IPS-20b (cell line): ENCODE measurements around the gene LYST.

ENCODE experiments used
- H3K27ac ChIP-seq: one replicate; pipeline ENCODE4 v1.5.1; 2013; ENCODE audit warnings: low read length
- H3K27me3 ChIP-seq: 2 replicates; pipeline ENCODE4 v1.6.1; 2013; ENCODE audit warnings: mild to moderate bottlenecking, low read length, inconsistent platforms; ENCODE audit not compliant: insufficient read depth
- H3K36me3 ChIP-seq: 2 replicates; pipeline ENCODE4 v1.6.1; 2013; ENCODE audit warnings: low read depth, mild to moderate bottlenecking, inconsistent platforms, low read length, moderate library complexity; ENCODE audit not compliant: insufficient read depth
- H3K4me1 ChIP-seq: 2 replicates; pipeline ENCODE4 v1.6.1; 2013; ENCODE audit warnings: mild to moderate bottlenecking, control low read depth, inconsistent platforms, low read length, moderate library complexity; ENCODE audit not compliant: insufficient read depth
- H3K4me3 ChIP-seq: 2 replicates; pipeline ENCODE4 v1.5.1; 2013; ENCODE audit warnings: mild to moderate bottlenecking, low read length, inconsistent platforms
- H3K9ac ChIP-seq: 2 replicates; pipeline ENCODE4 v1.6.1; 2013; ENCODE audit warnings: low read depth, mild to moderate bottlenecking, inconsistent platforms, low read length, moderate library complexity
- H3K9me3 ChIP-seq: 2 replicates; pipeline ENCODE4 v1.6.1; 2013; ENCODE audit warnings: mild to moderate bottlenecking, low read depth, low read length, inconsistent platforms; ENCODE audit not compliant: insufficient read depth

Gene LYST

GRCh38 chr1:235688096-235688495 lies 178.6 kb downstream of the LYST start:
- H3K27me3 ChIP-seq, result no peaks in the 10 kb centered on the region
- no peaks in the 10 kb centered on the region for H3K4me1 ChIP-seq
- H3K4me3 ChIP-seq, result no peak overlapping the region
- H3K9ac ChIP-seq, result no peak overlapping the region
- H3K9me3 ChIP-seq, result no peaks in the 10 kb centered on the region
- no peak overlapping the region for H3K27ac ChIP-seq
- H3K36me3 ChIP-seq, result no peaks in the 10 kb centered on the region

- Histone ChIP-seq H3K9me3 (no peaks in the 10 kb centered on the region), H3K27ac (no peak overlapping the region), H3K27me3 (no peaks in the 10 kb centered on the region), H3K4me1 (no peaks in the 10 kb centered on the region), H3K36me3 (no peaks in the 10 kb centered on the region), H3K9ac (no peak overlapping the region), H3K4me3 (no peak overlapping the region)
Measured at GRCh38 chr1:235683653-235684052, 183.1 kb downstream of the LYST start.

GRCh38 chr1:235682216-235682615 lies 184.5 kb downstream of the LYST start:
- H3K27me3 ChIP-seq, result no peaks in the 10 kb centered on the region
- no peak overlapping the region for H3K27ac ChIP-seq
- H3K9me3 ChIP-seq, result no peaks in the 10 kb centered on the region
- no peak overlapping the region for H3K9ac ChIP-seq
- no peaks in the 10 kb centered on the region for H3K4me1 ChIP-seq
- H3K36me3 ChIP-seq, result no peaks in the 10 kb centered on the region
- no peak overlapping the region for H3K4me3 ChIP-seq

- Histone ChIP-seq H3K4me1 (no peaks in the 10 kb centered on the region), H3K27me3 (no peaks in the 10 kb centered on the region), H3K9me3 (peaks cover 13% of the 10 kb centered on the region), H3K36me3 (no peaks in the 10 kb centered on the region), H3K27ac (no peak overlapping the region), H3K4me3 (no peak overlapping the region), H3K9ac (no peak overlapping the region)
Measured at GRCh38 chr1:235679644-235680043, 187.1 kb downstream of the LYST start.

- peaks cover 13% of the 10 kb centered on the region for H3K9me3 ChIP-seq
- H3K27ac ChIP-seq, result no peak overlapping the region
- H3K36me3 ChIP-seq, result no peaks in the 10 kb centered on the region
- no peaks in the 10 kb centered on the region for H3K4me1 ChIP-seq
- no peaks in the 10 kb centered on the region for H3K27me3 ChIP-seq
- H3K4me3 ChIP-seq, result no peak overlapping the region
- H3K9ac ChIP-seq, result no peak overlapping the region
Measured at GRCh38 chr1:235679005-235679404, 187.7 kb downstream of the LYST start.

- H3K27ac ChIP-seq, result no peak overlapping the region
- H3K4me3 ChIP-seq, result no peak overlapping the region
Measured at GRCh38 chr1:235675152-235675890, 191.4 kb downstream of the LYST start.

GRCh38 chr1:235673981-235674380 lies 192.7 kb downstream of the LYST start:
- Histone ChIP-seq H3K27ac (no peak overlapping the region), H3K9me3 (peaks cover 38% of the 10 kb centered on the region), H3K4me1 (peaks cover 3% of the 10 kb centered on the region; the same call in 1 of the 2 replicates), H3K4me3 (no peak overlapping the region), H3K27me3 (no peaks in the 10 kb centered on the region), H3K9ac (no peak overlapping the region), H3K36me3 (peaks cover 3% of the 10 kb centered on the region; the same call in 1 of the 2 replicates)

More at GRCh38 chr1:235675152-235675890, 191.4 kb downstream of the LYST start:
- Histone ChIP-seq H3K36me3 (no peaks in the 10 kb centered on the region; the same call in 1 of the 2 replicates), H3K9me3 (peaks cover 25% of the 10 kb centered on the region), H3K27me3 (no peaks in the 10 kb centered on the region), H3K9ac (no peak overlapping the region), H3K4me1 (peaks cover 3% of the 10 kb centered on the region; the same call in 1 of the 2 replicates)

GRCh38 chr1:235671992-235672391 lies 194.7 kb downstream of the LYST start:
- Histone ChIP-seq H3K9ac (no peak overlapping the region), H3K4me3 (no peak overlapping the region), H3K9me3 (peaks cover 43% of the 10 kb centered on the region), H3K4me1 (peaks cover 3% of the 10 kb centered on the region; the same call in 1 of the 2 replicates), H3K36me3 (peaks cover 3% of the 10 kb centered on the region; the same call in 1 of the 2 replicates), H3K27ac (no peak overlapping the region), H3K27me3 (no peaks in the 10 kb centered on the region)

- H3K27ac ChIP-seq, result no peak overlapping the region
Measured at GRCh38 chr1:235670157-235670776, 196.4 kb downstream of the LYST start.

GRCh38 chr1:235669277-235669676 lies 197.4 kb downstream of the LYST start:
- Histone ChIP-seq H3K27ac (no peak overlapping the region), H3K4me1 (peaks cover 3% of the 10 kb centered on the region; the same call in 1 of the 2 replicates), H3K36me3 (peaks cover 3% of the 10 kb centered on the region; the same call in 1 of the 2 replicates), H3K4me3 (no peak overlapping the region), H3K9ac (no peak overlapping the region), H3K9me3 (peaks cover 29% of the 10 kb centered on the region), H3K27me3 (no peaks in the 10 kb centered on the region)

More at GRCh38 chr1:235670157-235670776, 196.4 kb downstream of the LYST start:
- Histone ChIP-seq H3K4me1 (peaks cover 3% of the 10 kb centered on the region; the same call in 1 of the 2 replicates), H3K9ac (no peak overlapping the region), H3K27me3 (no peaks in the 10 kb centered on the region), H3K36me3 (peaks cover 3% of the 10 kb centered on the region; the same call in 1 of the 2 replicates), H3K9me3 (peaks cover 34% of the 10 kb centered on the region), H3K4me3 (peak overlapping the region; percentile 17; the same call in 1 of the 2 replicates)

- Histone ChIP-seq H3K4me3 (no peak overlapping the region), H3K27me3 (no peaks in the 10 kb centered on the region), H3K36me3 (no peaks in the 10 kb centered on the region), H3K9ac (no peak overlapping the region), H3K9me3 (peaks cover under 1% of the 10 kb centered on the region; the same call in 1 of the 2 replicates), H3K4me1 (peaks cover 15% of the 10 kb centered on the region; the same call in 1 of the 2 replicates), H3K27ac (no peak overlapping the region)
Measured at GRCh38 chr1:235663628-235664027, 203.1 kb downstream of the LYST start.
